ENCODE measurements around the gene TXLNB.

GRCh38 chr6:139235661-139236060 lies 56.1 kb downstream of the TXLNB start:
- no peak for TF ChIP-seq CTCF (IDR thresholded peaks at IDR 0.05)
- peak in 1 of 2 donors; percentile 14 for TF ChIP-seq POLR2AphosphoS5 (IDR thresholded peaks at IDR 0.05)
- TF ChIP-seq POLR2A (IDR thresholded peaks at IDR 0.05) = no peak

Data from upper lobe of left lung (tissue), 4 donors.